ENCODE measurements around the gene FAM171A1. TPM values are rescaled to one million over a fixed set of nuclear protein-coding genes. Genes with fewer than 3 reads are reported as not detected.

FAM171A1 gene
- total RNA-seq, 2 donors from 2014 or later, result 50.9 to 65.8 TPM

GRCh38 chr10:15168786-15169554, 202.1 kb downstream of the FAM171A1 start:
- peak; percentile 98 for DNase-seq
- no peaks in the 10 kb centered on the region for H3K27me3 ChIP-seq
- intact Hi-C loops (cut with DNase I), result no loop called here
- no peaks in the 10 kb centered on the region for H3K4me1 ChIP-seq
- H3K9ac ChIP-seq (ENCODE audit: low read depth in 2 of 2, low read length in 2 of 2), result peak overlapping the region in 1 of 2 donors; percentile 68
- H3K27ac ChIP-seq, result peak overlapping the region; percentile 43
- no peak overlapping the region for H3K4me3 ChIP-seq
- TF ChIP-seq CTCF (IDR thresholded peaks at IDR 0.05), result no peak
- no peaks in the 10 kb centered on the region for H3K9me3 ChIP-seq
- no peaks in the 10 kb centered on the region for H3K36me3 ChIP-seq

GRCh38 chr10:15168291-15168785, 202.8 kb downstream of the FAM171A1 start, which contains the start of gene NMT2:
NMT2 (minus strand) TSS chr10:15168693; CDS start chr10:15168612, 81 bp downstream.
- intact Hi-C loops (cut with DNase I), result no loop called here
- peak; percentile 87 for DNase-seq
- Histone ChIP-seq H3K9ac (ENCODE audit: low read depth in 2 of 2, low read length in 2 of 2) (peak within 1 kb of the TSS; percentile 84 to 90), H3K36me3 (no peaks in the 10 kb centered on the region), H3K9me3 (no peaks in the 10 kb centered on the region), H3K27ac (peak within 1 kb of the TSS; percentile 70), H3K4me3 (peak within 1 kb of the TSS; percentile 88), H3K27me3 (no peaks in the 10 kb centered on the region), H3K4me1 (no peaks in the 10 kb centered on the region)
- TF ChIP-seq CTCF (IDR thresholded peaks at IDR 0.05), result no peak

GRCh38 chr10:15167411-15168290, 203.4 kb downstream of the FAM171A1 start:
- Histone ChIP-seq H3K4me1 (no peaks in the 10 kb centered on the region), H3K9ac (ENCODE audit: low read depth in 2 of 2, low read length in 2 of 2) (peak overlapping the region; percentile 84 to 90), H3K27ac (peak overlapping the region; percentile 70), H3K4me3 (peak overlapping the region; percentile 88), H3K27me3 (no peaks in the 10 kb centered on the region), H3K36me3 (no peaks in the 10 kb centered on the region), H3K9me3 (no peaks in the 10 kb centered on the region)
- intact Hi-C loops (cut with DNase I), result no loop called here
- peak; percentile 57 for DNase-seq
- peak; percentile 18 for TF ChIP-seq CTCF (IDR thresholded peaks at IDR 0.05)

- no peaks in the 10 kb centered on the region for H3K36me3 ChIP-seq
- no peaks in the 10 kb centered on the region for H3K9me3 ChIP-seq
- no peak overlapping the region for H3K4me3 ChIP-seq
- TF ChIP-seq CTCF (IDR thresholded peaks at IDR 0.05), result no peak
- no peaks in the 10 kb centered on the region for H3K27me3 ChIP-seq
- intact Hi-C loops (cut with DNase I), result no loop called here
- DNase-seq, result no peak
- no peak overlapping the region for H3K9ac ChIP-seq (ENCODE audit: low read depth in 2 of 2, low read length in 2 of 2)
- no peak overlapping the region for H3K27ac ChIP-seq
- H3K4me1 ChIP-seq, result no peaks in the 10 kb centered on the region
Measured at GRCh38 chr10:15166325-15166724, 204.8 kb downstream of the FAM171A1 start.

- Histone ChIP-seq H3K9me3 (no peaks in the 10 kb centered on the region), H3K4me3 (no peak overlapping the region), H3K27ac (no peak overlapping the region), H3K4me1 (no peaks in the 10 kb centered on the region), H3K36me3 (no peaks in the 10 kb centered on the region), H3K9ac (ENCODE audit: low read depth in 2 of 2, low read length in 2 of 2) (no peak overlapping the region), H3K27me3 (no peaks in the 10 kb centered on the region)
- intact Hi-C loops (cut with DNase I), result no loop called here
- no peak for TF ChIP-seq CTCF (IDR thresholded peaks at IDR 0.05)
- DNase-seq, result no peak
Measured at GRCh38 chr10:15163253-15163828, 207.7 kb downstream of the FAM171A1 start.

Measured in colonic mucosa (tissue), 4 donors.